ELR (cell line): ENCODE data around the gene COPG1.

ENCODE experiments used
- DNase-seq: peaks from one replicate; pipeline ENCODE4 v3.0.0-alpha.2; 2015; ENCODE audit warnings: low read depth

Gene COPG1

GRCh38 chr3:129280183-129280582 lies 30.8 kb downstream of the COPG1 start:
- DNase-seq = no peak

- no peak for DNase-seq
Measured at GRCh38 chr3:129281726-129282125, 32.3 kb downstream of the COPG1 start.

GRCh38 chr3:129282727-129283327 lies 33.4 kb downstream of the COPG1 start:
- peak; percentile 51 for DNase-seq

- no peak for DNase-seq
Measured at GRCh38 chr3:129286081-129286480, 36.7 kb downstream of the COPG1 start.

GRCh38 chr3:129288446-129288845 lies 39.0 kb downstream of the COPG1 start:
- DNase-seq = no peak

GRCh38 chr3:129289201-129289921 lies 40.0 kb downstream of the COPG1 start:
- peak; percentile 85 for DNase-seq

- DNase-seq = no peak
Measured at GRCh38 chr3:129291236-129291886, 42.0 kb downstream of the COPG1 start.

GRCh38 chr3:129295286-129295685 lies 45.9 kb downstream of the COPG1 start:
- no peak for DNase-seq

GRCh38 chr3:129304146-129304961 lies 54.9 kb downstream of the COPG1 start:
- no peak for DNase-seq

- DNase-seq = no peak
Measured at GRCh38 chr3:129304962-129305222, 55.5 kb downstream of the COPG1 start.

- peak; percentile 82 for DNase-seq
Measured at GRCh38 chr3:129305592-129306091, 56.2 kb downstream of the COPG1 start.

GRCh38 chr3:129308636-129309035 lies 59.2 kb downstream of the COPG1 start:
- no peak for DNase-seq

- DNase-seq = no peak
Measured at GRCh38 chr3:129310111-129311011, 61.0 kb downstream of the COPG1 start.

- DNase-seq = no peak
Measured at GRCh38 chr3:129311054-129311902, 61.9 kb downstream of the COPG1 start.

- no peak for DNase-seq
Measured at GRCh38 chr3:129312021-129312639, 62.7 kb downstream of the COPG1 start.

- DNase-seq = no peak
Measured at GRCh38 chr3:129312671-129313414, 63.4 kb downstream of the COPG1 start.

- DNase-seq = no peak
Measured at GRCh38 chr3:129313415-129313664, 63.9 kb downstream of the COPG1 start.

- peak; percentile 63 for DNase-seq
Measured at GRCh38 chr3:129313665-129314385, 64.4 kb downstream of the COPG1 start.
